Measurements from ENCODE around the gene RFESD.

RFESD gene

GRCh38 chr5:95668216-95668615 lies 21.6 kb downstream of the RFESD start:
- no peak overlapping the region for H2AK5ac ChIP-seq (ENCODE audit: low read length, severe bottlenecking)
- H3K4me3 ChIP-seq (ENCODE audit: insufficient read depth in 1 of 2, low read depth in 1 of 2, low read length in 2 of 2): no peak overlapping the region
- no peak overlapping the region for H4K8ac ChIP-seq (ENCODE audit: low read length)
- no peak overlapping the region for H3K9ac ChIP-seq (ENCODE audit: low read length)
- H3K4ac ChIP-seq (ENCODE audit: low read depth in 1 of 2, low read length in 2 of 2): no peak overlapping the region
- H3K36me3 ChIP-seq (ENCODE audit: control insufficient read depth in 1 of 2, insufficient read depth in 2 of 2, low read depth in 1 of 2, low read length in 2 of 2): no peaks in the 10 kb centered on the region
- no peak overlapping the region for H2AFZ ChIP-seq (ENCODE audit: low read depth, low read length)
- no peak overlapping the region for H2BK12ac ChIP-seq (ENCODE audit: low read length in 2 of 2)
- H2BK5ac ChIP-seq (ENCODE audit: low read depth, low read length, poor library complexity, severe bottlenecking): no peak overlapping the region
- DNase-seq: no peak
- H2BK15ac ChIP-seq (ENCODE audit: low read depth, poor library complexity, severe bottlenecking): no peak overlapping the region
- H4K91ac ChIP-seq (ENCODE audit: low read length): no peak overlapping the region
- H3K79me1 ChIP-seq (replicated peaks; ENCODE audit: low read length, poor library complexity, severe bottlenecking): no peaks in the 10 kb centered on the region
- H3K23ac ChIP-seq (ENCODE audit: low read length in 2 of 2): no peak overlapping the region
- no peak overlapping the region for H3K14ac ChIP-seq (ENCODE audit: low read length in 2 of 2)
- no peak overlapping the region for H3K27ac ChIP-seq (ENCODE audit: low read length, poor library complexity, severe bottlenecking)
- H3K4me1 ChIP-seq (ENCODE audit: control insufficient read depth, insufficient read depth, low read depth, low read length): no peaks in the 10 kb centered on the region
- H2BK120ac ChIP-seq (ENCODE audit: low read depth, low read length): no peak overlapping the region
- H3K4me2 ChIP-seq (ENCODE audit: low read length, poor library complexity, severe bottlenecking): no peak overlapping the region
- H3K9me3 ChIP-seq (ENCODE audit: control insufficient read depth, low read length): no peaks in the 10 kb centered on the region
- H3K27me3 ChIP-seq (ENCODE audit: control insufficient read depth in 1 of 2, insufficient read depth in 1 of 2, low read length in 2 of 2): no peaks in the 10 kb centered on the region
- H3K18ac ChIP-seq (ENCODE audit: low read depth in 1 of 2, low read length in 2 of 2): no peak overlapping the region

- Histone ChIP-seq H3K4ac (ENCODE audit: low read depth in 1 of 2, low read length in 2 of 2) (no peak overlapping the region), H4K91ac (ENCODE audit: low read length) (no peak overlapping the region), H3K27ac (ENCODE audit: low read length, poor library complexity, severe bottlenecking) (no peak overlapping the region), H3K27me3 (ENCODE audit: control insufficient read depth in 1 of 2, insufficient read depth in 1 of 2, low read length in 2 of 2) (no peaks in the 10 kb centered on the region), H3K14ac (ENCODE audit: low read length in 2 of 2) (no peak overlapping the region), H3K9ac (ENCODE audit: low read length) (no peak overlapping the region), H2AK5ac (ENCODE audit: low read length, severe bottlenecking) (no peak overlapping the region), H4K8ac (ENCODE audit: low read length) (no peak overlapping the region), H3K4me1 (ENCODE audit: control insufficient read depth, insufficient read depth, low read depth, low read length) (no peaks in the 10 kb centered on the region), H2BK15ac (ENCODE audit: low read depth, poor library complexity, severe bottlenecking) (no peak overlapping the region), H2BK5ac (ENCODE audit: low read depth, low read length, poor library complexity, severe bottlenecking) (no peak overlapping the region), H3K23ac (ENCODE audit: low read length in 2 of 2) (no peak overlapping the region), H3K4me2 (ENCODE audit: low read length, poor library complexity, severe bottlenecking) (no peak overlapping the region), H3K4me3 (ENCODE audit: insufficient read depth in 1 of 2, low read depth in 1 of 2, low read length in 2 of 2) (no peak overlapping the region), H3K79me1 (replicated peaks; ENCODE audit: low read length, poor library complexity, severe bottlenecking) (no peaks in the 10 kb centered on the region), H3K9me3 (ENCODE audit: control insufficient read depth, low read length) (no peaks in the 10 kb centered on the region), H2BK120ac (ENCODE audit: low read depth, low read length) (peak overlapping the region; percentile 74), H2BK12ac (ENCODE audit: low read length in 2 of 2) (no peak overlapping the region), H3K36me3 (ENCODE audit: control insufficient read depth in 1 of 2, insufficient read depth in 2 of 2, low read depth in 1 of 2, low read length in 2 of 2) (no peaks in the 10 kb centered on the region), H3K18ac (ENCODE audit: low read depth in 1 of 2, low read length in 2 of 2) (no peak overlapping the region), H2AFZ (ENCODE audit: low read depth, low read length) (no peak overlapping the region)
- DNase-seq: peak; percentile 87
- WGBS: no CpG with 5 or more reads among the region's 1 CpG
Observed at GRCh38 chr5:95668728-95669127, 22.2 kb downstream of the RFESD start.

- no peak overlapping the region for H2AK5ac ChIP-seq (ENCODE audit: low read length, severe bottlenecking)
- 35% methylated on average over 4 of the region's 4 CpGs for WGBS
- no peak overlapping the region for H3K18ac ChIP-seq (ENCODE audit: low read depth in 1 of 2, low read length in 2 of 2)
- no peaks in the 10 kb centered on the region for H3K27me3 ChIP-seq (ENCODE audit: control insufficient read depth in 1 of 2, insufficient read depth in 1 of 2, low read length in 2 of 2)
- no peak overlapping the region for H2AFZ ChIP-seq (ENCODE audit: low read depth, low read length)
- H3K27ac ChIP-seq (ENCODE audit: low read length, poor library complexity, severe bottlenecking): no peak overlapping the region
- no peak overlapping the region for H3K4ac ChIP-seq (ENCODE audit: low read depth in 1 of 2, low read length in 2 of 2)
- no peaks in the 10 kb centered on the region for H3K36me3 ChIP-seq (ENCODE audit: control insufficient read depth in 1 of 2, insufficient read depth in 2 of 2, low read depth in 1 of 2, low read length in 2 of 2)
- H3K4me3 ChIP-seq (ENCODE audit: insufficient read depth in 1 of 2, low read depth in 1 of 2, low read length in 2 of 2): peak overlapping the region in 1 of 2 experiments; percentile 32
- peak overlapping the region; percentile 74 for H2BK120ac ChIP-seq (ENCODE audit: low read depth, low read length)
- no peak overlapping the region for H3K9ac ChIP-seq (ENCODE audit: low read length)
- H3K79me1 ChIP-seq (replicated peaks; ENCODE audit: low read length, poor library complexity, severe bottlenecking): no peaks in the 10 kb centered on the region
- no peak overlapping the region for H2BK15ac ChIP-seq (ENCODE audit: low read depth, poor library complexity, severe bottlenecking)
- H3K4me2 ChIP-seq (ENCODE audit: low read length, poor library complexity, severe bottlenecking): no peak overlapping the region
- H2BK12ac ChIP-seq (ENCODE audit: low read length in 2 of 2): no peak overlapping the region
- no peak overlapping the region for H4K8ac ChIP-seq (ENCODE audit: low read length)
- no peaks in the 10 kb centered on the region for H3K4me1 ChIP-seq (ENCODE audit: control insufficient read depth, insufficient read depth, low read depth, low read length)
- no peaks in the 10 kb centered on the region for H3K9me3 ChIP-seq (ENCODE audit: control insufficient read depth, low read length)
- H3K23ac ChIP-seq (ENCODE audit: low read length in 2 of 2): no peak overlapping the region
- H4K91ac ChIP-seq (ENCODE audit: low read length): no peak overlapping the region
- H3K14ac ChIP-seq (ENCODE audit: low read length in 2 of 2): no peak overlapping the region
- no peak overlapping the region for H2BK5ac ChIP-seq (ENCODE audit: low read depth, low read length, poor library complexity, severe bottlenecking)
- DNase-seq: peak; percentile 98
Observed at GRCh38 chr5:95669540-95669939, 23.0 kb downstream of the RFESD start.

GRCh38 chr5:95669985-95670384 lies 23.4 kb downstream of the RFESD start:
- H3K4me1 ChIP-seq (ENCODE audit: control insufficient read depth, insufficient read depth, low read depth, low read length): no peaks in the 10 kb centered on the region
- no peak overlapping the region for H2AFZ ChIP-seq (ENCODE audit: low read depth, low read length)
- H3K18ac ChIP-seq (ENCODE audit: low read depth in 1 of 2, low read length in 2 of 2): peak overlapping the region; percentile 52 to 54
- H3K9me3 ChIP-seq (ENCODE audit: control insufficient read depth, low read length): no peaks in the 10 kb centered on the region
- H2BK12ac ChIP-seq (ENCODE audit: low read length in 2 of 2): peak overlapping the region; percentile 18 to 37
- H4K91ac ChIP-seq (ENCODE audit: low read length): no peak overlapping the region
- DNase-seq: no peak
- H3K4ac ChIP-seq (ENCODE audit: low read depth in 1 of 2, low read length in 2 of 2): peak overlapping the region in 1 of 2 experiments; percentile 11
- H3K79me1 ChIP-seq (replicated peaks; ENCODE audit: low read length, poor library complexity, severe bottlenecking): no peaks in the 10 kb centered on the region
- peak overlapping the region; percentile 7 for H4K8ac ChIP-seq (ENCODE audit: low read length)
- H3K14ac ChIP-seq (ENCODE audit: low read length in 2 of 2): no peak overlapping the region
- no peak overlapping the region for H3K27ac ChIP-seq (ENCODE audit: low read length, poor library complexity, severe bottlenecking)
- no peak overlapping the region for H2BK15ac ChIP-seq (ENCODE audit: low read depth, poor library complexity, severe bottlenecking)
- no peaks in the 10 kb centered on the region for H3K36me3 ChIP-seq (ENCODE audit: control insufficient read depth in 1 of 2, insufficient read depth in 2 of 2, low read depth in 1 of 2, low read length in 2 of 2)
- no peak overlapping the region for H3K23ac ChIP-seq (ENCODE audit: low read length in 2 of 2)
- no peak overlapping the region for H3K9ac ChIP-seq (ENCODE audit: low read length)
- H2BK120ac ChIP-seq (ENCODE audit: low read depth, low read length): no peak overlapping the region
- 90% methylated on average over 4 of the region's 5 CpGs for WGBS
- H2AK5ac ChIP-seq (ENCODE audit: low read length, severe bottlenecking): no peak overlapping the region
- no peak overlapping the region for H3K4me2 ChIP-seq (ENCODE audit: low read length, poor library complexity, severe bottlenecking)
- H3K27me3 ChIP-seq (ENCODE audit: control insufficient read depth in 1 of 2, insufficient read depth in 1 of 2, low read length in 2 of 2): no peaks in the 10 kb centered on the region
- no peak overlapping the region for H3K4me3 ChIP-seq (ENCODE audit: insufficient read depth in 1 of 2, low read depth in 1 of 2, low read length in 2 of 2)
- H2BK5ac ChIP-seq (ENCODE audit: low read depth, low read length, poor library complexity, severe bottlenecking): no peak overlapping the region

Measured in mesenchymal stem cell (in vitro differentiated cells and primary cell).